Subcutaneous adipose tissue (tissue), 4 donors: ENCODE data around the gene CTCF. TPM values are rescaled to one million over a fixed set of nuclear protein-coding genes. Genes with fewer than 3 reads are reported as not detected.

Experiments used
- total RNA-seq, 4 donors: library from RNA; depleted of rRNA; stranded (reverse); fragments of >200 nt; gene quantifications; one replicate each; pipeline ENCODE4 v1.1.0, GENCODE V29; 2016
- TF ChIP-seq, protein P1 (sequence below): fragments of 450-650 bp; IDR thresholded peaks from one replicate; pipeline ENCODE4 v1.5.1; 2016; ENCODE audit warnings: low read depth, mild to moderate bottlenecking, control low read depth, antibody characterized with exemption, moderate library complexity

The CTCF gene
- total RNA-seq, 4 donors from 2014 or later: 22.9 to 43.7 (median 29.3) TPM

GRCh38 chr16:67562918-67563707, 787 bp downstream of the CTCF start:
- TF ChIP-seq, protein P1, sequence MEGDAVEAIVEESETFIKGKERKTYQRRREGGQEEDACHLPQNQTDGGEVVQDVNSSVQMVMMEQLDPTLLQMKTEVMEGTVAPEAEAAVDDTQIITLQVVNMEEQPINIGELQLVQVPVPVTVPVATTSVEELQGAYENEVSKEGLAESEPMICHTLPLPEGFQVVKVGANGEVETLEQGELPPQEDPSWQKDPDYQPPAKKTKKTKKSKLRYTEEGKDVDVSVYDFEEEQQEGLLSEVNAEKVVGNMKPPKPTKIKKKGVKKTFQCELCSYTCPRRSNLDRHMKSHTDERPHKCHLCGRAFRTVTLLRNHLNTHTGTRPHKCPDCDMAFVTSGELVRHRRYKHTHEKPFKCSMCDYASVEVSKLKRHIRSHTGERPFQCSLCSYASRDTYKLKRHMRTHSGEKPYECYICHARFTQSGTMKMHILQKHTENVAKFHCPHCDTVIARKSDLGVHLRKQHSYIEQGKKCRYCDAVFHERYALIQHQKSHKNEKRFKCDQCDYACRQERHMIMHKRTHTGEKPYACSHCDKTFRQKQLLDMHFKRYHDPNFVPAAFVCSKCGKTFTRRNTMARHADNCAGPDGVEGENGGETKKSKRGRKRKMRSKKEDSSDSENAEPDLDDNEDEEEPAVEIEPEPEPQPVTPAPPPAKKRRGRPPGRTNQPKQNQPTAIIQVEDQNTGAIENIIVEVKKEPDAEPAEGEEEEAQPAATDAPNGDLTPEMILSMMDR: no peak

- TF ChIP-seq, protein P1: no peak
These were observed 1.6 kb downstream of the CTCF start for GRCh38 chr16:67563708-67564468.

GRCh38 chr16:67565470-67566100, 3.3 kb downstream of the CTCF start:
- TF ChIP-seq, protein P1: no peak

DNA sequence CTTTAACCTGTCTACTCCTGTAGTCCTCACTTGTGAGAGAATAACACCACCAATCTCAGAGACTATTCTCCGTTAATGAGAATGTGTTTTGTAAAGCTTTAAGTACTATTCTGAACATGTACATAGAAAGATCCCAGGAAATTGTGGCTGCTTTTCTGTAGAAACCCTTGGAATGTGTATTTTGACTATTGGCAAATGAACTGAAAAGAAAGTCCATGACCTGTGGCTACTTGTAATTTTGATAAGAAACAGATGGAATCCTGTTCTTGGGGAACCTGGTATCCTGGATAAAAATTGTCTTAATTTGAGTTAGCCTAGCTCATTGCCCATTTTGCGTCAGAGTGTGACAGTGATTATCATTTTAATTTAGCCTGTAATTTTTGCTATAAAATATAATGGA, 9.1 kb downstream of the CTCF start:
- TF ChIP-seq, protein P1: no peak

- TF ChIP-seq, protein P1: no peak
These were observed 9.7 kb downstream of the CTCF start for GRCh38 chr16:67571981-67572431.

DNA sequence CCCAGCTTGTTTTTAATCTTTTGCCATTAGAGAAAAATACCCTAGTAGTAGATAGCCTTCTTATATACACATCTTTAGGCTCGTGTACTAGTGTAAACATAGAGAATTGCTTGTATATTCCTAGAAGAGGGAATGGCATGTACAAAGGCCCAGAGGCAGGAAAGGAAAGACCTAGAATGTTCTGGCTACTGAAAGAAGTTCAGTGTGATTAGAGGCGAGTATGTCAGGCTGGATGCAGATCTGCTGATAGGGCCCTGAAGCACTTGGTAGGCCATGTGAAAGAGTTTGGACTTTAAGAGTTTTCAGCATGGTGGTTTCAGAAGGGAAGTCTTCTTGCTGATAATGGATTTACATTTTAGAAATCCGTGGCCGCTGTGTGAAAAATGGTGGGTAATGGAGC, 17.4 kb downstream of the CTCF start:
- TF ChIP-seq, protein P1: no peak

- TF ChIP-seq, protein P1: no peak
These were observed 17.9 kb downstream of the CTCF start for GRCh38 chr16:67580202-67580601.
